Natural killer cell (primary cell): ENCODE measurements around the gene NXPH4. TPM values are rescaled to one million over a fixed set of nuclear protein-coding genes. Genes with fewer than 3 reads are reported as not detected.

Source experiments
- ATAC-seq, 3 donors: fragments of 150-1000 bp in 2 of 3; fragments of 200-7000 bp in 1 of 3; cut with Tn5 transposase; 1 replicate in 1 of 3; 2 replicates in 2 of 3; pipeline ENCODE4 v1.10.0; 2021; ENCODE audit warnings: mild to moderate bottlenecking in 2 of 3, moderate library complexity in 2 of 3
- DNase-seq, 2 donors: peaks; one replicate each; pipeline versions ENCODE4 v3.0.0 to v3.0.0-alpha.2; 2013 to 2021; ENCODE audit warnings: mixed read lengths in 1 of 2
- H3K27ac ChIP-seq: one replicate; pipeline ENCODE4 v1.5.1; 2013; ENCODE audit warnings: mild to moderate bottlenecking, low read length
- H3K27me3 ChIP-seq: one replicate; pipeline ENCODE4 v1.6.1; 2013; ENCODE audit warnings: low read length; ENCODE audit not compliant: control insufficient read depth, insufficient read depth
- H3K36me3 ChIP-seq: one replicate; pipeline ENCODE4 v1.6.1; 2013; ENCODE audit warnings: low read length; ENCODE audit not compliant: control insufficient read depth, insufficient read depth
- H3K4me1 ChIP-seq: one replicate; pipeline ENCODE4 v1.6.1; 2013; ENCODE audit warnings: low read length; ENCODE audit not compliant: control insufficient read depth, insufficient read depth
- H3K4me3 ChIP-seq: one replicate; pipeline ENCODE4 v1.5.1; 2013; ENCODE audit warnings: low read length
- H3K9me3 ChIP-seq: one replicate; pipeline ENCODE4 v1.6.1; 2013; ENCODE audit warnings: low read length; ENCODE audit not compliant: control insufficient read depth, insufficient read depth
- H3K27ac Mint-ChIP-seq, 2 donors: one replicate each; pipeline ENCODE4 v1.8.0; 2022; ENCODE audit warnings: mild to moderate bottlenecking in 2 of 2, mixed read lengths in 2 of 2, moderate library complexity in 1 of 2
- H3K27me3 Mint-ChIP-seq, 2 donors: one replicate each; pipeline ENCODE4 v1.8.0; 2022; ENCODE audit warnings: low read depth in 2 of 2, mixed read lengths in 2 of 2
- H3K36me3 Mint-ChIP-seq: one replicate; pipeline ENCODE4 v1.8.0; 2022; ENCODE audit warnings: mixed read lengths
- H3K4me1 Mint-ChIP-seq, 2 donors: one replicate each; pipeline ENCODE4 v1.8.0; 2022; ENCODE audit warnings: mixed read lengths in 2 of 2
- H3K4me3 Mint-ChIP-seq: one replicate; pipeline ENCODE4 v1.8.0; 2022; ENCODE audit warnings: mild to moderate bottlenecking, moderate library complexity, mixed read lengths
- H3K9me3 Mint-ChIP-seq, 2 donors: one replicate each; pipeline ENCODE4 v1.8.0; 2022; ENCODE audit warnings: mixed read lengths in 2 of 2
- WGBS: methylation state at CpG from one replicate; pipeline ENCODE4 v1.1.7; 2013; ENCODE audit warnings: missing lambda C conversion rate; ENCODE audit not compliant: insufficient coverage; 5-methylcytosine and 5-hydroxymethylcytosine counted together
- intact Hi-C: fragments of 100-400 bp; cut with micrococcal nuclease; formaldehyde crosslinking; loops from one replicate; pipeline ENCODE4 v1.14.2; 2022
- total RNA-seq, 4 donors: library from RNA; stranded (reverse); fragments of 120-200 nt in 1 of 4; gene quantifications; one replicate each; pipeline versions ENCODE4 v1.2.3 to v1.2.4, GENCODE V29; 2013 to 2022
- TF ChIP-seq, protein P1 (sequence below): fragments of 200-600 bp; IDR thresholded peaks from one replicate; pipeline ENCODE4 v1.8.0; 2022; ENCODE audit warnings: antibody characterized with exemption

NXPH4 gene
- total RNA-seq, 3 donors from 2014 or later (not counting 1 experiment from before 2014, with no cell fraction given) = 0.82 TPM; not detected in 2

DNA sequence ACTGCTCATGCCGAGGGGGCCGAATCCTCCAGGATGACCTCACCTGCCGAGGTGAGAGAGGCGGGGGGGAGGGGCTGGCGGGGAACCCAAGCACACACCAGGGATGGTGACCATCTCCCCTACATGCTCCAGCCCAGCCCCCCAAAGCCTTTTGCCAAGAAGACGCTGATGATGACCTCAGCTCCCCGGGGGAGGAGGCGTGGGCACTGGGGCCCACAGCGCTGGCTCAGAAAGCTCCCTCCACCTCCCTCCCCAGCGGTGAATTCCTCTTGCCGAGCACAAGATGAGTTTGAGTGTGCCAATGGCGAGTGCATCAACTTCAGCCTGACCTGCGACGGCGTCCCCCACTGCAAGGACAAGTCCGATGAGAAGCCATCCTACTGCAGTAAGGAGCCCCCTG, 23.7 kb upstream of the NXPH4 start:
- TF ChIP-seq, protein P1, sequence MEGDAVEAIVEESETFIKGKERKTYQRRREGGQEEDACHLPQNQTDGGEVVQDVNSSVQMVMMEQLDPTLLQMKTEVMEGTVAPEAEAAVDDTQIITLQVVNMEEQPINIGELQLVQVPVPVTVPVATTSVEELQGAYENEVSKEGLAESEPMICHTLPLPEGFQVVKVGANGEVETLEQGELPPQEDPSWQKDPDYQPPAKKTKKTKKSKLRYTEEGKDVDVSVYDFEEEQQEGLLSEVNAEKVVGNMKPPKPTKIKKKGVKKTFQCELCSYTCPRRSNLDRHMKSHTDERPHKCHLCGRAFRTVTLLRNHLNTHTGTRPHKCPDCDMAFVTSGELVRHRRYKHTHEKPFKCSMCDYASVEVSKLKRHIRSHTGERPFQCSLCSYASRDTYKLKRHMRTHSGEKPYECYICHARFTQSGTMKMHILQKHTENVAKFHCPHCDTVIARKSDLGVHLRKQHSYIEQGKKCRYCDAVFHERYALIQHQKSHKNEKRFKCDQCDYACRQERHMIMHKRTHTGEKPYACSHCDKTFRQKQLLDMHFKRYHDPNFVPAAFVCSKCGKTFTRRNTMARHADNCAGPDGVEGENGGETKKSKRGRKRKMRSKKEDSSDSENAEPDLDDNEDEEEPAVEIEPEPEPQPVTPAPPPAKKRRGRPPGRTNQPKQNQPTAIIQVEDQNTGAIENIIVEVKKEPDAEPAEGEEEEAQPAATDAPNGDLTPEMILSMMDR = no peak
- no peaks in the 10 kb centered on the region for H3K9me3 ChIP-seq
- intact Hi-C loops = no loop called here
- Mint-ChIP-seq H3K9me3 (no peaks in the 10 kb centered on the region), H3K36me3 (no peaks in the 10 kb centered on the region), H3K27ac (no peak overlapping the region), H3K4me1 (peaks cover 9 to 13% of the 10 kb centered on the region in 2 donors), H3K4me3 (no peak overlapping the region), H3K27me3 (peaks cover 7 to 14% of the 10 kb centered on the region in 2 donors)
- no peaks in the 10 kb centered on the region for H3K36me3 ChIP-seq
- WGBS = 94% methylated on average over 16 of the region's 16 CpGs
- no peak overlapping the region for H3K27ac ChIP-seq
- no peaks in the 10 kb centered on the region for H3K27me3 ChIP-seq
- H3K4me1 ChIP-seq = peaks cover 17% of the 10 kb centered on the region
- no peak for ATAC-seq
- H3K4me3 ChIP-seq = no peak overlapping the region
- no peak for DNase-seq

DNA sequence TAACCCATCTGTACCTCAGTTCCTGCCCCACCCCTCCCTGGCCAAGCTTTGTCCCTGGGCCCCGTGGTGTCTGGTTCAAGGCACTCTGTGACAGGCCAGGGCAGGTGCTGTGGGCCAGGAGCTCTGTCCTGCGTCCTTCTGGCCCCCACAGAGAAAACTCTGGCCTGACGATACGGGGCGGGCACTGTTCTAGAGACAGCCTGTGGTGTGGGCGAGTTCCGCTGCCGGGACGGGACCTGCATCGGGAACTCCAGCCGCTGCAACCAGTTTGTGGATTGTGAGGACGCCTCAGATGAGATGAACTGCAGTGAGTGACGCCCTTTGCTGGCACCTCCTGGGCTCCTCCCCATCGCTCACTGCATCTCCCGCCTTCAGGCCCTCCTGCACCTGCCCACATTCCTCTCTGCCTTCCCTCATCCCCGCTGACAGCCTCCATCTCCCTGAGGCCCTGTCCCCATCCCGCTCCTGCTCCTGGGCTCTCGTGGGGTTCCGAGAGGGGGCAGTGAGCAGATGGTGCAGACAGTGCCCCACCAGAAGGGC, 22.8 kb upstream of the NXPH4 start:
- no peaks in the 10 kb centered on the region for H3K27me3 ChIP-seq
- peaks cover 7 to 15% of the 10 kb centered on the region in 2 donors for H3K27me3 Mint-ChIP-seq

DNA sequence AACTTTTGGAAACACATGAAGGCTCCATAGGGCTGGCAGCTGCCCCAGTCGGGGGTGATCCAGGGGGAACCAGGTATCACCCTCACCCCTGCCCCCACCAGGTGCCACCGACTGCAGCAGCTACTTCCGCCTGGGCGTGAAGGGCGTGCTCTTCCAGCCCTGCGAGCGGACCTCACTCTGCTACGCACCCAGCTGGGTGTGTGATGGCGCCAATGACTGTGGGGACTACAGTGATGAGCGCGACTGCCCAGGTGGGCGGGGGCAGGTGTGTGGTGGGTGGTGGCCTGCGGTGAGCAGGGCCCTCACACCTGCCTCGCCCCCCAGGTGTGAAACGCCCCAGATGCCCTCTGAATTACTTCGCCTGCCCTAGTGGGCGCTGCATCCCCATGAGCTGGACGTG, 22.3 kb upstream of the NXPH4 start:
- ATAC-seq (no peak), DNase-seq (no peak)
- WGBS = 88% methylated on average over 18 of the region's 18 CpGs
- no peak overlapping the region for H3K4me3 ChIP-seq
- TF ChIP-seq, protein P1 = no peak
- no peak overlapping the region for H3K4me3 Mint-ChIP-seq
- H3K9me3 Mint-ChIP-seq = no peaks in the 10 kb centered on the region
- intact Hi-C loops = no loop called here
- no peaks in the 10 kb centered on the region for H3K27me3 ChIP-seq
- no peaks in the 10 kb centered on the region for H3K36me3 ChIP-seq
- H3K4me1 ChIP-seq = peaks cover 17% of the 10 kb centered on the region
- H3K27ac Mint-ChIP-seq = no peak overlapping the region
- no peak overlapping the region for H3K27ac ChIP-seq
- H3K9me3 ChIP-seq = no peaks in the 10 kb centered on the region
- no peaks in the 10 kb centered on the region for H3K36me3 Mint-ChIP-seq
- H3K4me1 Mint-ChIP-seq = peaks cover 9 to 13% of the 10 kb centered on the region in 2 donors
- H3K27me3 Mint-ChIP-seq = peaks cover 7 to 15% of the 10 kb centered on the region in 2 donors

More for the DNA sequence above, 22.8 kb upstream of the NXPH4 start:
- TF ChIP-seq, protein P1 = no peak
- peaks cover 17% of the 10 kb centered on the region for H3K4me1 ChIP-seq
- H3K9me3 ChIP-seq = no peaks in the 10 kb centered on the region
- ATAC-seq (no peak), DNase-seq (no peak)
- Mint-ChIP-seq H3K4me1 (peaks cover 9 to 13% of the 10 kb centered on the region in 2 donors), H3K27ac (no peak overlapping the region), H3K9me3 (no peaks in the 10 kb centered on the region), H3K4me3 (no peak overlapping the region), H3K36me3 (no peaks in the 10 kb centered on the region)
- intact Hi-C loops = no loop called here
- WGBS = 91% methylated on average over 19 of the region's 19 CpGs
- no peak overlapping the region for H3K4me3 ChIP-seq
- H3K36me3 ChIP-seq = no peaks in the 10 kb centered on the region
- no peak overlapping the region for H3K27ac ChIP-seq

DNA sequence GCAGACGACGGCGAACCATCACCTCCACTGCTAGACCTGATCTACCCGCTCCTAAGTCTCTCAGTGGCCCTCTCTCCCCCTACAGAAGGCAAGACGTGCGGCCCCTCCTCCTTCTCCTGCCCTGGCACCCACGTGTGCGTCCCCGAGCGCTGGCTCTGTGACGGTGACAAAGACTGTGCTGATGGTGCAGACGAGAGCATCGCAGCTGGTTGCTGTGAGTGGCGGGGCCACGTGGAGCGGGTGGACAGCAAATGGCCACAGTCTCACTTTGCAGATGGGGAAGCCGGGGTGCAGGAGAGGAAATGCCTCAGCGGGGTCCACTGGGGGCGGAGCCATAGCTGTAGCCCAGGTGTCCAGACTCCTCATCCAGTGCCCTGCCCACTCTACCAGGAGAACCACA, 21.4 kb upstream of the NXPH4 start:
- H3K27ac Mint-ChIP-seq = no peak overlapping the region
- TF ChIP-seq, protein P1 = no peak
- no peak for DNase-seq
- Histone ChIP-seq H3K27ac (no peak overlapping the region), H3K9me3 (no peaks in the 10 kb centered on the region), H3K4me3 (no peak overlapping the region), H3K27me3 (no peaks in the 10 kb centered on the region), H3K4me1 (peaks cover 17% of the 10 kb centered on the region), H3K36me3 (no peaks in the 10 kb centered on the region)
- H3K4me3 Mint-ChIP-seq = no peak overlapping the region
- H3K9me3 Mint-ChIP-seq = no peaks in the 10 kb centered on the region
- no peaks in the 10 kb centered on the region for H3K36me3 Mint-ChIP-seq
- peaks cover 9 to 13% of the 10 kb centered on the region in 2 donors for H3K4me1 Mint-ChIP-seq
- WGBS = 81% methylated on average over 19 of the region's 19 CpGs
- H3K27me3 Mint-ChIP-seq = peaks cover 7 to 15% of the 10 kb centered on the region in 2 donors
- intact Hi-C loops = no loop called here
- ATAC-seq = no peak
